Measurements from ENCODE around the gene SGK1.
"Not testable (repeated sequence)": the region's sequence is repeated elsewhere in the genome, so short reads cannot be mapped to it uniquely, and the experiment has no call there.

SGK1 gene

GRCh38 chr6:134304381-134304780 is 13.5 kb downstream of the SGK1 start:
- not testable (repeated sequence) for DNase-seq (ENCODE audit: low read depth, low spot score)

- DNase-seq (ENCODE audit: low read depth, low spot score): no peak
These were observed 14.0 kb downstream of the SGK1 start for GRCh38 chr6:134303891-134304290.

DNA sequence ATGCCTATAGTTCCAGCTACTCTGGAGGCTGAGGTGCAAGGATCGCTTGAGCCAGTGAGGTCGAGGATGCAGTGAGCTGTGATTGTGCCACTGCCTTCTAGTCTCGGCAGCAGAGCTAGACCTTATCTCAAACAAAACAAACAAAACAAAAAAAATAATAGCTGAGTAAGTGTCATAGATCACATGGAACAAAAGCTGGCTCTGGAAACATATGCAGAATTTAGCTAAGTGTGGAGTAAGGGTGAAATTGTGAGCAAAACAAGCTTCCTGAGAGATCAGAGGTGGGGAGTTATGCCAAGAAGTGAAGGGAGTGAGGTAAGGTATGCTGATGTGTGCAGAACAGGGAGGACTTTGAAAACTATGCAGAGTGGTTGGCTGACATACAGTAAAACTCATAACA is 18.7 kb downstream of the SGK1 start:
- no peak for DNase-seq (ENCODE audit: low read depth, low spot score)

- no peak for DNase-seq (ENCODE audit: low read depth, low spot score)
These were observed 21.1 kb downstream of the SGK1 start for GRCh38 chr6:134296762-134297161.

GRCh38 chr6:134295953-134296553 is 21.9 kb downstream of the SGK1 start:
- no peak for DNase-seq (ENCODE audit: low read depth, low spot score)

DNA sequence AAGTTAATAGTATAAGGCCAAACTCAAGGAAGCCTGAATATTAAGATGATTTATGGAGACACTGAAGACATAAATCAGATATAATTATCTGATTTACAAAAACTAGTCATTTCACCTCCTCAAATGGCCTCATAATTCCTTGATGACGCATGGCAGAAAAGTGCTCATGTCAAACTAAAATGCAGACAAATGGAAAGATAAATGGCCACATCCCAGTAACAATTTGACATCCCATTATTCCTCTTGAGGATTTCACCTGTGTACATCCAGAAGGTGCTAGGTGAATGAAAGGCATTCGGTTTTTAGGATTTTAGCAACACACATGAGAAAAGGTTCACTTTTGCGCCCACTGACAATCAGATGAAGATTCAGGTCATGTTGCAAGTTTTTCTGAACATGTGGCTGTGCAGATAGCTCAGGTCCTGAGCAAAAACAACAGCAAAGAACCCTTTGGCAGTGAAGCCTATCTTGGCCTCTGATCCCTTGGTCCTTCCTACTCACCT is 24.2 kb downstream of the SGK1 start:
- DNase-seq (ENCODE audit: low read depth, low spot score): no peak

- DNase-seq (ENCODE audit: low read depth, low spot score): no peak
These were observed 26.8 kb downstream of the SGK1 start for GRCh38 chr6:134291156-134291555.

DNA sequence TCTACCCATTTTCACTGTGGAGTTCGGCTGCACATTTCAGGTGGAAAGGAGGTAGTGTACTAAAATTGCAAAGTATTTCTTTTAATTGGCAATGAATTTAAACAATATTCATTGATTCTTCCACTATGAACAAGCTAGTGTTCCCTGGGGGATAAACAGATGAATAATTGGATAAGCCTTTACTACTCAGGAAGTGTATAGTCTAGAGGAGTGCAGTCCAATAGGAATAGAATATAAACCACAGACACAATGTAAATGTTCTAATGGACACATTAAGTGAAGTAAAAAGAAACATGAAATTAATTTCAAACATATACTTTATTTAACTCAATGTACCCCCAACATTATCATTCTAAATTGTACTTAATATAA is 28.7 kb downstream of the SGK1 start:
- DNase-seq (ENCODE audit: low read depth, low spot score): no peak

DNA sequence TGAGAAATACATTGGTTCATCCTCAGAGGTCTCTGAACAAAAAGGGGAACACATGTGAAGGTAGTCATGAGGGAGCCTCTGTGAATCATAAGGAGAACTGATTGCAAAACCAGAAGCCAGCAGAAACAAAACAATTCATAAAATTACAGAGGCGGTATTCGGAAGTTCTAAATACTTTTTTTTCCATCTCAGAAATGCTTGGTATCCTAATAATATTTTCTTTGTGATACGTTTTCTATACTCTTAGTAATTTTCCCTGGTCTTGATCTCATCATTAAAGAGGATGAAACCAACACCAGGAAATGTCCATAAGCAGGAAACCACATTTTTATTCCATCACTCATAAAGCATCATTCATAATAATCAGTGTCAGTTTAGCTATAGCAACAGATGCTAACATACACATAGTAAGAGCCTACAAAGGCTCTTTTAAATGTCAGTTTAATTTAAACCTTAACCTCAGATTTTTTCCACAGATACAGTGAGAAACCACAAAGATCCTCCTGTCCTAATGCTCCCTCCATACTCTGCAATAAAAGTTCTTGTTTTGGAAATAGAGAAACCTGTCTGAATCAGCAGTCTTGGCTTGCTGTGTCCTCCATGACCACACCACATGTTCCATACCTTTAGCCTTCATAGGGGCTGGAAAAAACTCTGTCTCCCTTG is 29.2 kb downstream of the SGK1 start:
- no peak for DNase-seq (ENCODE audit: low read depth, low spot score)

DNA sequence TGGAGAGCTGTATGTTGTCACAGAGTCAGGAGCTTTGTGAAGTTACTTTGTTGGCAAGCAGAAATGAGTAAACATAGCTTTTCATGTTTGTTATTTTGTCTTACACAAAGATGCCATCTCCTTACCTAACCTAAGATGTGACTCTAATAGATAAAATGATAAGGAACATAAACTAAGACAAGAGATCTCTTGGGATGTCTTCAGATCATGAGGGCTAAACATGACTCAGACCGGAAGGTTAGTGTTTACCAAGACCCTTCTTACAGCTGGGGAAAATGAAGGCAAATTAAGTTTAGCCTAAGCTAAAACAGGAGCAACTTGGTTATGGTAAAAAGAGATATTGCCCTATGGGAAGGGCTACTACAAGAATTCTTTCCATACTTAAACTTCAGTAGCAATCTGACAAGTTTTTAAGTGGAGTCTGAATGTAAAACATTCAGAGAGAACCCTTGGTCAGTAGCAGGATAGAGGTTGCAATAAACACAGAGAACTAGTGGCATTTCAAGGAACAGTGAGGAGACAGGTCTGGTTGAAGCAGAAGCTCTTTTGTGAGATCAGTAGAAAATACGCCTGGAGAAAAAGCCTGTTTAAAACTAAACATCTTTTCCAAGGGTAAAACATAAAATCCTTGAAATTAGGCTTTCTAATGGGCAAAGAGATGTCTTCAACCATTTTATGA is 29.9 kb downstream of the SGK1 start:
- DNase-seq (ENCODE audit: low read depth, low spot score): no peak

- no peak for DNase-seq (ENCODE audit: low read depth, low spot score)
These were observed 35.1 kb downstream of the SGK1 start for GRCh38 chr6:134282816-134283215.

DNA sequence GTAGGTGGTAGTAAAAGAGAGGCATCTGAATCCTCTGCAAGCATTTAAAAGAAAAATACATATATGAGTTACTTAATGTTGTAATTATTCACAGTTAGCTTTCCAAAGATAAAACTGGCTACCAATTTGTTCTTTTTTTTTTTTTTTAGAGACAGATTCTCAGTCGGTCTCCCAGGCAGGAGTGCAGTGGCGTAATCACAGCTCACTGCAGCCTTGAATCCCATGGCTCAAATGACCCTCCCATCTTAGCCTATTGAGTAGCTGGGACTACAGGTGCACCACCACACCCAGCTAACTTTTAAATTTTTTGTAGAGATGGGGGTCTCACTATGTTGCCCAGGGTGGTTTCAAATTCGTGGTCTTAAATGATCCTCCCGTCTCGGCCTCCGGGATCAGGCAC is 36.5 kb downstream of the SGK1 start:
- no peak for DNase-seq (ENCODE audit: low read depth, low spot score)

DNA sequence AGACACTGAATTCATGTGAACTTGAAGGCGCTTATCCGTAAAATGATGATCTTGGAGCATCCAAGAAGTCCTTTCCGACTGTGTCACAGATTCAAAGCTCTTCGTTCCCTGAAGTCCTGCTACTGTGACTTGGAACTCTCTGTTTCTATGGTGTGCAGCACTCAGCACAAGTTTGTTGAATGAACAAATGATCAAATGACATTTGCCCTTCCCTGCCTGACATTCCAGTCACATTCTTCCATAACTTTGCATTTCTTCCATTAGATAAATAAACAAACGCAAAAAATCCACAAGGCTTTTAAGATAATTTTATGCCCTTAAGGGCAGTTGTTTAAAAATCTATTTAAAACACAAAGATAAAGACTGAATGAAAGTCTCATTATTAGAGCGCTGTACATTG is 39.9 kb downstream of the SGK1 start:
- DNase-seq (ENCODE audit: low read depth, low spot score): no peak

DNA sequence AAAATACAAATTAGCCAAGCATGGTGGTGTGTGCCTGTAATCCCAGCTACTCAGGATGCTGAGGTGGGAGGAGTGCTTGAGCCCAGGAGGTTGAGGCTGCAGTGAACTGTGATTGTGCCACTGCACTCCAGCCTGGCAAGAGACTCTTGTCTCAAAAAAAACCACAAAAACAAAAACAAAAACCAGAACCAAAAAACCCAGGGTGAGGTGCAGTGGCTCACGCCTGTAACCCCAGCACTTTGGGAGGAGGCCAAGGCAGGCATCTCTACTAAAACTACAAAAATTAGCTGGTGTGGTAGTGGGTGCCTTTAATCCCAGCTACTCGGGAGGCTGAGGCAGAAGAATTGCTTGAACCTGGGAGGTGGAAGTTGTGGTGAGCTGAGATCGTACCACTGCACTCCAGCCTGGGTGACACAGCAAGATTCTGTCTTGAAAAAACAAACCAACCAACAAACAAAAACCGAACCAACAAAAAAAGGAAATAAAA is 41.0 kb downstream of the SGK1 start:
- DNase-seq (ENCODE audit: low read depth, low spot score): not testable (repeated sequence)

- DNase-seq (ENCODE audit: low read depth, low spot score): no peak
These were observed 45.5 kb downstream of the SGK1 start for GRCh38 chr6:134272374-134272773.

DNA sequence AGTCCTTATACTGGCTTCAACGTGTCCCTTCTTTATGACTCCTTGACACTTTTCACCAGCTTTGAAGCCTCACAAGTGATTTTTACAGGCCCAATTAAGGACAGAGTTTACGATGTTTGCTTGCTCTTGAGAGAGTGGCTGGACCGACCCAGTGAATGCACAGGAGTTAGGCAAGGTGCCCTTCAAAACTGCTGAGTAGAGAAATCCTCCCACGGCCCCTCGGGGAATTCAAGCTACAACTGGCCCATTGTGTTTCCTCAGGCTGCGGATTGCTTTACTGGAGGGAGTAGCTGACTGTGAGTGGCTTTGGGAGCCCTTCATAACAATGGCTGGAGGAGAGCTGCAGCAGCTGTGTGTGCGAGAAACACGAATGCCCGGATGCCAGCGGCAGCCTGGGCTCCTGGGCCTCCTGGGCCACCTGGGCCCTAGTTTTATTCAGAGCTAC is 50.0 kb downstream of the SGK1 start:
- DNase-seq (ENCODE audit: low read depth, low spot score): no peak

DNA sequence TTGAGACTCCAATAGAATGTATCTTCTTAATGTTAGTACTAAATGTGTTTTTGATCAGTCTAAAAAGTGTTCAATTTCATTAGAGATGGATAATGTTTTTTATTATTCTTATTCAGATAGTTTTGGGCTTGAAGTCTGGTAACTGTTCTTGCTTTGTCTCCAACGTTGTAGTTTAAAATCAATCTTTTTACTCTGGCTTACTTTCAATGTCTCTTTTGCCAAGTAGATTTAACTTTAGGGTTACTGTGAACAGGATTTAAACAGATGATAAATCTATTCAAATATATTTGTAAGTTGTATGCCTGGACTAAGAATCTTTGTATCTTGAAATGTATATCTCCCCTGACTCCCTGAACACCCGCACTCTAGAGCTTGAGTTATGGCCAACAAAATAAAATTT is 51.1 kb downstream of the SGK1 start:
- DNase-seq (ENCODE audit: low read depth, low spot score): no peak

DNA sequence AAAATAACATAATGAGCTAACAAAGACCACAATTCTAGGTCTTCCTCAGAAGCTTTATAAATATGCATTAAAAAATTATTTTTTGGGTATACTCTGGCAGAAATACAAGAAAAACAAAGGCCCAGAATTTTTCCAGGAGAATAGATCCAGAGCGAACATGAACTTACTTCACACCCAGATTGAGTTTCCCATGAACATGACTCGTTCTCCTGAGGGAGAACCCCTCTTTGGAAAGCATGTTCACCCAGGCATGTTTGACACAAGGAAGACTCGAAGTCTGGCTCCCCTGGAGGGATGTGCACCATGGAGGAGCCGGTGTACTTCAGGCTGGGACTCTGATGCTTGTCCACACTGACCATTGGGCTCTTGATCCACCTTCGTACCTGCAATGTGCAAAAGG is 56.1 kb downstream of the SGK1 start:
- DNase-seq (ENCODE audit: low read depth, low spot score): no peak

- no peak for DNase-seq (ENCODE audit: low read depth, low spot score)
These were observed 59.0 kb downstream of the SGK1 start for GRCh38 chr6:134258849-134259306.

DNA sequence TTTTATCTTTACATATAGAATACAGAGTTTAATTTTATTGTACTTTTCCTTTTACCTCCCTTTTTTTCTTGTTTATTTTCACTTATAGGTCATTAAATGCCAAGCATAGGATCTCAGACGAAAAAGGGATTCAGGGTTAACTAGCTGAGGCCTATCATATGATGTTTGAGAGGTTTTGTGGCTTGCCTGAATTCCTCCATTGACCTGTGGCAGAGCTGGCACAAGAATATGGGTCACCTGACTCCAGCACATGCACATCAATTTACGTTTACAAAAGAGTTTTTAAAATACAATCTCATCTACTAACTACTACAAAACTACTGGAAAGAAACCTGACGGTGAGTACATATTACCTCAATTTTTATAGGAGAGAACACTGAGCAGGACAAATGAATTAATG is 60.4 kb downstream of the SGK1 start:
- DNase-seq (ENCODE audit: low read depth, low spot score): no peak

GRCh38 chr6:134256862-134257261 is 61.0 kb downstream of the SGK1 start:
- DNase-seq (ENCODE audit: low read depth, low spot score): no peak

DNA sequence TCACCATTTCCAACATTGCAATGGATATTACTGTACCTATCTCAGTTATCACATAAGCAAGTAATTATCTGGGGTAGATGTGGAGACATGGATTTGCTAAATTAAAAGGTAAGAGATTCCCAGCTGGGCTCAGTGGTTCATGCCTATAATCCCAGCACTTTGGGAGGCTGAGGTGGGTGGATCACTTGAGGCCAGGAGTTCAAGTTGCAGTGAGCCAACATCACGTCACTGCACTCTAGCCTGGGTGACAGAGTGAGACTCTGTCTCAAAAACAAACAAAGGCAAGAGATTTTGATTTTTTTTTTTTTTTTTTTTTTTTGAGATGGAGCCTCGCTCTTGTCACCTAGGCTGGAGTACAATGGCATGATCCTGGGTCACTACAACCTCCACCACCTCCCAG is 62.6 kb downstream of the SGK1 start:
- DNase-seq (ENCODE audit: low read depth, low spot score): not testable (repeated sequence)

GRCh38 chr6:134254118-134254517 is 63.8 kb downstream of the SGK1 start:
- no peak for DNase-seq (ENCODE audit: low read depth, low spot score)

Measured in activated CD4-positive, CD25-positive, alpha-beta regulatory T cell treated with anti-CD3 and anti-CD28 coated beads, Interleukin-2, amount 50 U/mL, for 16 hours (primary cell).